ENCODE results near the gene UBASH3A. TPM values are rescaled to one million over a fixed set of nuclear protein-coding genes. Genes with fewer than 3 reads are reported as not detected.

The UBASH3A gene
- polyA plus RNA-seq, 2 of the 4 experiments (the other 2 are of a cell fraction): not detected

GRCh38 chr21:42404539-42404938 is 837 bp downstream of the UBASH3A start:
- no peaks in the 10 kb centered on the region for H3K9me3 ChIP-seq
- ATAC-seq: no peak
- 71% methylated on average over 10 of the region's 10 CpGs for WGBS (ENCODE audit: missing lambda C conversion rate)
- FAIRE-seq: no peak
- ChIA-PET CTCF (interaction anchor here (0.9 to 1.5 kb wide), 3 partner anchors 19 to 66 kb away, joined by 3 to 4 read pairs (median 3); partner anchors contain the start of gene TFF1), POLR2A (no interaction called here)
- no peak for TF ChIP-seq ZNF302 (CRISPR knock-in tag; IDR thresholded peaks at IDR 0.05)
- TF ChIP-seq CHD4 (IDR thresholded peaks at IDR 0.05; ENCODE audit: borderline replicate concordance): no peak
- no peak for TF ChIP-seq CHD2 (IDR thresholded peaks at IDR 0.05; ENCODE audit: low read length, partially characterized antibody)
- no peak for TF ChIP-seq CBX8 (IDR thresholded peaks at IDR 0.05)
- TF ChIP-seq ESRRA (IDR thresholded peaks at IDR 0.05; ENCODE audit: borderline replicate concordance, low read length): no peak
- TF ChIP-seq HOXB13 (CRISPR knock-in tag; IDR thresholded peaks at IDR 0.05; ENCODE audit: low read depth): no peak
- no peak for TF ChIP-seq FOXS1 (CRISPR knock-in tag; IDR thresholded peaks at IDR 0.05)
- TF ChIP-seq RFX5 (IDR thresholded peaks at IDR 0.05): no peak
- no peak for TF ChIP-seq SMC3 (IDR thresholded peaks at IDR 0.05)
- TF ChIP-seq POLR2A (IDR thresholded peaks at IDR 0.05; ENCODE audit: low read length): no peak
- no peak for TF ChIP-seq HES2 (IDR thresholded peaks at IDR 0.05)
- H3K4me3 ChIP-seq: no peak overlapping the region
- DNase-seq (ENCODE audit: low read depth in 1 of 2, low spot score in 1 of 2): no peak
- H3K4me2 ChIP-seq: no peak overlapping the region
- H3K27ac ChIP-seq: no peak overlapping the region
- H3K4me1 ChIP-seq: no peaks in the 10 kb centered on the region

GRCh38 chr21:42405064-42406013 is 1.6 kb downstream of the UBASH3A start:
- ChIA-PET CTCF (interaction anchor here (0.9 to 1.5 kb wide), 3 partner anchors 18 to 67 kb away, joined by 3 to 4 read pairs (median 3); partner anchors contain the start of gene TFF1), POLR2A (no interaction called here)
- no peak for FAIRE-seq
- TF ChIP-seq HES2 (IDR thresholded peaks at IDR 0.05) (no peak), MAZ (IDR thresholded peaks at IDR 0.05; ENCODE audit: borderline replicate concordance, low read depth, low read length) (no peak), HMGXB4 (CRISPR knock-in tag; IDR thresholded peaks at IDR 0.05; ENCODE audit: borderline replicate concordance) (no peak), PHF8 (IDR thresholded peaks at IDR 0.05; ENCODE audit: borderline replicate concordance, low read depth) (no peak), MAFK (IDR thresholded peaks at IDR 0.05; ENCODE audit: partially characterized antibody) (no peak), HOXB5 (CRISPR knock-in tag; IDR thresholded peaks at IDR 0.05) (no peak), RCOR1 (IDR thresholded peaks at IDR 0.05; ENCODE audit: low read depth, low read length) (no peak), HEYL (CRISPR knock-in tag; IDR thresholded peaks at IDR 0.05) (no peak), BCL3 (IDR thresholded peaks at IDR 0.05) (no peak)
- TF ChIP-seq, protein P1, sequence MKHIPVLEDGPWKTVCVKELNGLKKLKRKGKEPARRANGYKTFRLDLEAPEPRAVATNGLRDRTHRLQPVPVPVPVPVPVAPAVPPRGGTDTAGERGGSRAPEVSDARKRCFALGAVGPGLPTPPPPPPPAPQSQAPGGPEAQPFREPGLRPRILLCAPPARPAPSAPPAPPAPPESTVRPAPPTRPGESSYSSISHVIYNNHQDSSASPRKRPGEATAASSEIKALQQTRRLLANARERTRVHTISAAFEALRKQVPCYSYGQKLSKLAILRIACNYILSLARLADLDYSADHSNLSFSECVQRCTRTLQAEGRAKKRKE (CRISPR knock-in tag; IDR thresholded peaks at IDR 0.05; ENCODE audit: low read depth): no peak
- TF ChIP-seq, protein P2, sequence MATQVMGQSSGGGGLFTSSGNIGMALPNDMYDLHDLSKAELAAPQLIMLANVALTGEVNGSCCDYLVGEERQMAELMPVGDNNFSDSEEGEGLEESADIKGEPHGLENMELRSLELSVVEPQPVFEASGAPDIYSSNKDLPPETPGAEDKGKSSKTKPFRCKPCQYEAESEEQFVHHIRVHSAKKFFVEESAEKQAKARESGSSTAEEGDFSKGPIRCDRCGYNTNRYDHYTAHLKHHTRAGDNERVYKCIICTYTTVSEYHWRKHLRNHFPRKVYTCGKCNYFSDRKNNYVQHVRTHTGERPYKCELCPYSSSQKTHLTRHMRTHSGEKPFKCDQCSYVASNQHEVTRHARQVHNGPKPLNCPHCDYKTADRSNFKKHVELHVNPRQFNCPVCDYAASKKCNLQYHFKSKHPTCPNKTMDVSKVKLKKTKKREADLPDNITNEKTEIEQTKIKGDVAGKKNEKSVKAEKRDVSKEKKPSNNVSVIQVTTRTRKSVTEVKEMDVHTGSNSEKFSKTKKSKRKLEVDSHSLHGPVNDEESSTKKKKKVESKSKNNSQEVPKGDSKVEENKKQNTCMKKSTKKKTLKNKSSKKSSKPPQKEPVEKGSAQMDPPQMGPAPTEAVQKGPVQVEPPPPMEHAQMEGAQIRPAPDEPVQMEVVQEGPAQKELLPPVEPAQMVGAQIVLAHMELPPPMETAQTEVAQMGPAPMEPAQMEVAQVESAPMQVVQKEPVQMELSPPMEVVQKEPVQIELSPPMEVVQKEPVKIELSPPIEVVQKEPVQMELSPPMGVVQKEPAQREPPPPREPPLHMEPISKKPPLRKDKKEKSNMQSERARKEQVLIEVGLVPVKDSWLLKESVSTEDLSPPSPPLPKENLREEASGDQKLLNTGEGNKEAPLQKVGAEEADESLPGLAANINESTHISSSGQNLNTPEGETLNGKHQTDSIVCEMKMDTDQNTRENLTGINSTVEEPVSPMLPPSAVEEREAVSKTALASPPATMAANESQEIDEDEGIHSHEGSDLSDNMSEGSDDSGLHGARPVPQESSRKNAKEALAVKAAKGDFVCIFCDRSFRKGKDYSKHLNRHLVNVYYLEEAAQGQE (IDR thresholded peaks at IDR 0.05): no peak
- no peak for DNase-seq (ENCODE audit: low read depth in 1 of 2, low spot score in 1 of 2)
- WGBS (ENCODE audit: missing lambda C conversion rate): 73% methylated on average over 23 of the region's 23 CpGs
- no peak for ATAC-seq
- H3K9me3 ChIP-seq: no peaks in the 10 kb centered on the region
- no peak overlapping the region for H3K4me2 ChIP-seq
- no peaks in the 10 kb centered on the region for H3K4me1 ChIP-seq
- H3K27ac ChIP-seq: no peak overlapping the region
- H3K4me3 ChIP-seq: no peak overlapping the region

Data from A549 (cell line).